Hindlimb muscle (tissue), 1 donor: ENCODE measurements around the gene RTKN. TPM values are rescaled to one million over a fixed set of nuclear protein-coding genes. Genes with fewer than 3 reads are reported as not detected.
A peak's percentile ranks its signal among the peaks of the same experiment; 100 is the strongest.
"Not testable (repeated sequence)": the region's sequence is repeated elsewhere in the genome, so short reads cannot be mapped to it uniquely, and the experiment has no call there.

ENCODE experiments used
- DNase-seq: peaks from one replicate; pipeline ENCODE4 v3.0.0-alpha.2; 2013
- polyA plus RNA-seq: library from polyadenylated mRNA; unstranded; fragments of 120-200 nt; gene quantifications from one replicate; pipeline ENCODE4 v1.2.1, GENCODE V29; 2013; ENCODE audit not compliant: insufficient read length

Gene RTKN
- polyA plus RNA-seq, 1 donor = 60.4 TPM

- DNase-seq = no peak
Measured at GRCh38 chr2:74438248-74438647, 3.5 kb downstream of the RTKN start.

GRCh38 chr2:74436848-74437695 is 4.7 kb downstream of the RTKN start:
- DNase-seq = no peak

DNA sequence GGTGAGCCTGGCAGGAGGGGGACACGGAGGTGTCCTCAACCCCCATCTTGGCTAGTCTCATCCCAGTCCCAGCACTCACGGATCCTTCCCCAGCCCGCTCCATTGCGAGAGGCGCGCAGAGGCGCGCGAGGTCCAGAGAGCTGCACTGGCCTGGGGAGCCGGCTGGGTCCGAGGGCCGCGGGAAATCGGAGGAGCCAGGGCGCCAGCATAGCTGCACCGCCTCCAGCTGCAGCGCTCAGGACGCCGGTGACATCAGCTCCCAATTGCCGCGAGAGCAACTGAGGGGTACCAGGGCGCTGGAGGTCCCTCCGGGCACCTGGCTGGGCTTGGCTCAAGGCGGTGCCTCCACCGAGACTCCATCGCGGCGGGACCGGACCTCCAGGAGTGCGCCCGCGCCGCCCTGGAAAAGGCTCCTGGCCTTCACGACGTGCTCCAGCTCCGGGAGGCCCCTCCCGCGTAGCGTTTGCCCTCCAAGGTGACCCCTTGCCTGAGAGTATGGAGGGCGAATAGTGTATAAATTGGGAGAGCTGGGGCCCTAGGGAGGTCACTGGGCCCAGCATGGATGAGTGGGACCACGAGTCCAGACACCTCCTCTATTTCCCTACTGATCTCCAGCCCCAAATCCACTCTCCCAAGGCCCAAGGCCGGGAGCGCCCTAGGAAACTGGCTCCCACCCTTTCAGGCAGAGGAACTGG is 5.5 kb downstream of the RTKN start:
- no peak for DNase-seq

DNA sequence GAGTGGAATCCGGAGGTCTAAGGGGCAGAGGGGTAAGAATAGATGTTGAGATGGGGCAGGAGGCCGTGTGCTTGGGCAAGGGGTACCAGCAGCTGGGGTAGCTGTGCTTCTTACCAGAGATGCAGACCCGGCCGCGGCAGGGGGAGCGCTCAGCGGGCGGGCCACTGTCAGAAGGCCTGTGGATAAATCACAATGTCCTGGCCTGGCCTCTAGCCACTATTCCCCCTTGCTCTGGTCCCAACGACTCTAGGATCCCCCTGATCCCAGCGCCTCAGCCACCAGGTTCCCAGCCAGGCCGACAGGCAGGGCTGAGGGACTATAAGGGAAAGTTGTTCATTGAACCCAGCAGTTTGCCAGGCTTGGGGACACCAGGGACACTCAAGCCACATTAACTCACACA is 11.2 kb downstream of the RTKN start:
- no peak for DNase-seq

DNA sequence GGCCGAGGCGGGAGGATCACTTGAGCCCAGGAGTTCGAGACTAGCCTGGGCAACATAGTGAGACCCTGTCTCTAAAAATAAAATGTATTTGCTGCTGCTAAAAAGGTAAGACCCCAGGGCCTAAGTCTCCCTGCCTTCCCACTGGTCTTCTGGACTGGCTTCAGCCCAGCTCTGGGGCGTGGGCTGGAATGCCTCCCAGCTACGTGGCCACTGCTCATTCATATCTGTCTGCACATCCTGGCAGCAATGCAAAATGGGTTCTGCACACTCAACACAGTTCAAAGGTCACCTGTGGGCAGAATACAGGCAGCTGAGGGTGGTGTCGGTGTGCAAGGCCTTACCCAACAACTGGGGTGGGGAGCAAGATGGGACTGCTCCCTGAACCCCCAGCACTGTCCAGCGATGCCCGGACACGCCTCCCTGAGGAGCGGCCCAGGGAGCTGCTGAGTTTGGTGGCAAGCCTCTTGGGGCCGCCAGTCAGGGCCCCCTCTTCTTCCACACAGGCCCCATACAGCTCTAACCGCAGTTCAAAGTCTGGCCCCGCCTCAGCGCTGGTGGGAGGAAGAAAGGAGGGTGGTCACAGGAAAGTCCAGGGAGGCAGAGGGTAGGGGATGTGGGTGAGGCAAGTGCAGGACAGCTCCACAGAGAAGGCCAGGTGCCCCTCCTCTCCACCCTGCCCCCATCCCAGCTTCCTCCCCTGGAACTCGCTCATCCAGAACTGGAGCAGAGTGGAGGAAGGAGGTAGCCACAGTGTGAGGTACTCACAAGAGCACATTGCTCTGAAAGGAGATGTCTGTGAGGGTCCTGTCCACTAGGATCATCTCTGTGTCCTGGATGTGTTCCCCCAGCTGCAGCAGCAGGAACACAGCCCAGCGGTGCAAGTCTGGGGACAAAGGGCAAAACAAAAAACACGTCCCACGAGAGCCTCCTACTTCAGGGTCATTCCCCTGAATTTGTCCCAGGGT is 12.0 kb downstream of the RTKN start:
- no peak for DNase-seq

- DNase-seq = no peak
Measured at GRCh38 chr2:74428675-74429074, 13.1 kb downstream of the RTKN start.

DNA sequence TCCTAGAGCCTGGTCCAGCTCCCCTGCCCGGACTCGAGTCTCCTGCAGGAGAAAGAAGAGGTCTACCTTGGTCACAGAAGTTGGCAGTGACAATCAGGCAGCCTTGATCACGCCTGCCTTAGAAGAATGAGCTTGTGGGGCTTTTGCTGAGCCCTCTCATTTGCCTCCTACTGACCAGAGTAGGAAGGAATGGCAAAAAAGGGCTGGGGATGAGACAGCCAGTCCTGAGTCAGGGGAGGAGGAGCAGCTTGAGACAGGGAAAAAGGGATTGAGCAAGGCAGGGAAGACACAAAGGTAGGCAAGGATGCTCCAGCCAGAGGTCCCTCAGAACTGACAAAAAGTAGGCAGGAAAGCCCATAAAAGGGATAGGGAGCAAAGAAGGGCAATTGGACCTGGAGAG is 14.2 kb downstream of the RTKN start:
- no peak for DNase-seq

GRCh38 chr2:74426181-74426758 is 15.5 kb downstream of the RTKN start:
- no peak for DNase-seq

DNA sequence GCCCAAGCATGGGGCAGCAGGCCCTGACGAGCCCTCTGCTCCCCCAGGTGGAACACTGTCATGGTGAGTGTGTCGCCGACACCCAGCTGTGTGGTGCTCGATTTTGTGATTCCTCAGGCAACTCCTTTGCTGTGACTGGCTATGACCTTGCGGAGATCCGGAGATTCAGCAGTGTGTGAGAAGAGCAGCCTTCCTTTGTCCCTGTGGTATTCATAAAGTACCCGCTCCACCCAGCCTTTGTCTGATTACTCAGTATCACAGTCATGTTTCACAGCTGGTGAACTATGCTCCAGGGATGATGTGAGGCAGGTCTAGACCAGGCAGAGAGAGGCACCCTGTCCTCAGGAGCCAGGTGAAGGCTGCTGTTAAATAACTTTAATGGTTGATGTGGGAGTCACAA is 16.2 kb downstream of the RTKN start:
- no peak for DNase-seq

DNA sequence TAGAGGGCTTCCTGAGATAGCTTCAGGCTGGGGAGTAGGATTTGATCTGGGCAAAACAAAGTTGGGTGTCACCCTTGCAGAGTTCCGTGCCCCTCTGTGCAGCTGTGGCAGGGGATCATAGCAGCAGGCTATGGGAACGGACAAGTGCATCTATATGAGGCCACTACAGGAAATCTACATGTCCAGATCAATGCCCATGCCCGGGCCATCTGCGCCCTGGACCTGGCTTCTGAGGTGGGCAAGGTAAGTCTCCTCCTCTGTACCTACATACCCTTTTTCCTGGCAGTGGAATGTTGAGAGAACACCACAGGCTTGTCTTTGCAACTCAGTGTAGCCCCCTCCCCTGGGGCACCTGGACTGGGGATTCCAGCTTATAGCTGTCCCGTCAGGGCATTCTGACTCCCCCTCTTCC is 16.7 kb downstream of the RTKN start:
- no peak for DNase-seq

DNA sequence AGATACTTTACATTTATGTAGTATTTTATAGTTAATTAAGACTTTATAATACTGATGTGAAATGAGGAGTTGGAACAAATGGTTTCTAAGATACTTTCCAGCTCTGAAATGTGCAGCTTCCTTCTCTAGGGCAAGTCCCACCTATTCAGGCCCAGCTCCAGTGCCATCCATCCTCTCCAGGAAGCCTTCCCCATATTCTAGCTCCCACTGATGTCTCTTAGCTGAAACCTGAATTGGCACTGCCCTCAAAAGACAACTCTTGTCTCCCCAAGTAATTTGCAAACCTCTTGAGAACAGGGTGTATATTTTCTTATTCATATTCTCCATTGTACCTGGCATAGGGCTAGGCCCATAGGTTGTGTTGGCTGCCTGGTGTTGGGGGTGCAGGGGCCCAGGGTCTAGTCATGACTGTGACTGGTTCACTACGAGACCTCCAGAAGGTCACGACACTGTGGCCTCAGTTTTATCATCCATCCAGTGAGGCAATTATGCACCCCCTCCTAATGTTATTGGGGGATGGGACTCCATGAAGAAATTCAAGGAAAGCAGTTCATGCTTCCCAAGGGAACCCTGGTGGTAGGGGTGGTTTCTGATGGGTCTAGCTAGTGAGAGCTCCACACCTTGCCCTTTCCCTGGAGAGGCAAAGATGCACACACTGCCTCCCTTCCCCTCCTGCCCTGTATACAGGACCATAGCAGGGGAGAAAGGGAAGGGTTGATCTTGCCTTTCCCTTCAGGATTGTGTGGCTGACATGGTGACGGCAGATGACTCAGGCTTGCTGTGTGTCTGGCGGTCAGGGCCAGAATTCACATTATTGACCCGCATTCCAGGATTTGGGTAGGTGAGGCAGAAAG is 17.4 kb downstream of the RTKN start:
- DNase-seq = no peak

GRCh38 chr2:74423231-74424095 is 18.3 kb downstream of the RTKN start:
- no peak for DNase-seq

DNA sequence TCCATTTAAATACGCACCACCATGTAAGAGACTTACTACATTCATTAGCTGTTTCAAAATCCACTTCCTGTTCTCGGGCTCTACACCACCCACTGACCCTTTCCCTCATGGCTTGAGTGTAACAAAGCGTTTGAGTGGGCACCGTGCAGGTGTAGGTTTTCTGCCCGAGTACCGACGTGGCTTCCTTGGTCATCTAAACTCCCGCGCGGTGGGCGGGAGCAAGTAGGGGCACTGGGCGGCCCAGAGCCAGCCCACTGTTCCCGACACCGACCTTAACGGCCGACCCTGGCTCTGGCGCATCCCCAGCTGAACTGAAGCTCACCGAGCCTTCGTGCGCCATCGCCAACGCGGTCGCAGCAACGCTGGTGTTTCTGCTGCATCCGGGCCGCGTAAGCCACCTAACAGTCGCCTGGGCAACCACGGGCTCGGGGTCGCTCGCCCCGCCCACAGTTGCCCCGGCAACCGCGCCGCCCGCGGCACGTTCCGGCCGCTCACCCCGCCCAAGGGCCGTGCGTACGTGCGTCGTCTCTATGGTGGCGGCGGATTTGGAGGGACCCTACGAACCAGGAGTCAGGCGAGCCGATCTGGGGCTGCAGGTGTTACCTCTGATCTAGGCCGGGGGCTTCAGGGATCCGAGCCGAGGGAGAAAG is 20.4 kb downstream of the RTKN start, which contains the start of the genes C2orf81 and WDR54:
Gene C2orf81 (minus strand): TSS at position 399 of the 650 bp plus-strand sequence. CDS start 59 bp downstream, at position 340.
Gene WDR54 (plus strand): TSS at position 510 of the 650 bp plus-strand sequence. CDS start 424 bp downstream, outside the sequence.
- DNase-seq = peak; percentile 87

DNA sequence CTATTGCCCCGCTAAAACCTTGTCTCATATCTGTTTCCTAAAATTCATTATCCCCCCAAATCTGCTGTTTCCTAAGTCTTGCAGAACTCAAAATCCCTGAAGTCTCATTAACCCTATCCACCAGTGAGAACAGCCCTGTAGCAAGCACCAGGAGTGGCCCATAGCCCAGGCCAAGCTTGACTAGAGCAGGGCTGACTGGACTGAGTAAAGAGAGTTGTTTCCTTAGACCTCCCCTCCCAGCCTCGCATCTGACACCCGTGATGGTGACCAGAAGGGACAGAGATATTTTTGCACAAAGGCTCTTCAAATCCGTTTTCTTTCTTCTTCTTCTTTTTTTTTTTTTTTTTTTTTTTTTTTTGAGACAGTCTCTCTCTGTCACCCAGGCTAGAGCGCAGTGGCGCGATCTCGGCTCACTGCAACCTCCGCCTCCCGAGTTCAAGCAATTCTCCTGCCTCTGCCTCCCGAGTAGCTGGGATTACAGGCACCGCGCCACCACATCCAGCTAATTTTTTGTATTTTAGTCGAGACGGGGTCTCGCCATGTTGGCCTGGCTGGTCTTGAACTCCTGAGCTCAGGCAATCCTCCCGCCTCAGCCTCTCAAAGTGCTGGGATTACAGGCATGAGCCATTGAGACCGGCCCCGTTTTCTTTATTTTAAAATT is 21.2 kb downstream of the RTKN start:
- DNase-seq = not testable (repeated sequence)

- DNase-seq = no peak
Measured at GRCh38 chr2:74420006-74420405, 21.7 kb downstream of the RTKN start.

GRCh38 chr2:74419345-74419744 is 22.4 kb downstream of the RTKN start:
- no peak for DNase-seq

- no peak for DNase-seq
Measured at GRCh38 chr2:74418312-74418711, 23.4 kb downstream of the RTKN start.

DNA sequence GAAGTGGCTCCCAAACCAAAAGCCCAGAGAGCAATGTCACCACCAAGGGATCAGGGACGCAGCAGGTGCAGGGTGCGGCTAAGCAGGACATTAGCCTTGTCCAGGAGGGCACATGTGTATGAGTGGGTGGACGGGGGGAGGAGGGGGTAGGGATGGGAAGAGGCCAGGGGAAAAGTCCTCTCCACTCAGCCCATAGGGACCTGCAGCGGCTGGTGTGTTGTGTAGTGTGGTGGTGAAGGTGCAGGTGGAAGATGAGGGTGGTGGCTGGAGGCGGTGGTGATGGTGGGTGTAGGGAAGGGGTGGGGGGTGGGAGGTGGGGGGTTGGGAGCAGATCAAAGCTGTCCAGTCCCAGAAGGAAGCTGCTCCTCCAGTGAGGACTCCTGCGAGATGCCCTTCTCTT is 24.0 kb downstream of the RTKN start:
- DNase-seq = no peak

DNA sequence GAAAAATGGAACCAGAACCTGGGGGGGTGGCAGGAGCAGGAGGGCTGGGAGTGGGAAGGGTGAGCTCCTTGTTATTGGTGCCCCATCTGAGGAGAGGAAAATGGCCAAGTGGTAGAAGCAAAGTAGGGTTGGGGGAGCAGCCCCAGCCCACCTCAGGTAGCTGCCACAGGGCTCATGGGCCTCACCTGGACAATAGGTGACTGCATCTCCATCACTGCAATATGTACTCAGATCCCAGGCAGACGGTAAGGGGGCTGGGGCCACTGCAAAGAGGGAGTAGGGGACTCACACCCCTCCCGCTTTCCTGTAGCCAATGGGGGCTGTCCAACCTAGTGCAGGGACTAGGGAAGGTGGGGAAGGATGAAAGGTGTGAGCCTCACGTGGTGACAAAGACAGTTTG is 24.5 kb downstream of the RTKN start:
- no peak for DNase-seq
